Right ventricle myocardium inferior (tissue), 1 donor: Measurements from ENCODE around the gene C6orf136. TPM values are rescaled to one million over a fixed set of nuclear protein-coding genes. Genes with fewer than 3 reads are reported as not detected.
A peak's percentile ranks its signal among the peaks of the same experiment; 100 is the strongest.

Source experiments
- ATAC-seq: fragments of 200-7000 bp; cut with Tn5 transposase; one replicate; pipeline ENCODE4 v1.9.1; 2020; ENCODE audit warnings: mild to moderate bottlenecking, moderate library complexity
- DNase-seq: peaks from one replicate; pipeline ENCODE4 v3.0.0; 2021; ENCODE audit errors: missing footprints
- intact Hi-C: fragments of 100-400 bp; cut with DNase I; formaldehyde crosslinking; loops from one replicate; pipeline ENCODE4 v1.11.0; 2022
- total RNA-seq: library from RNA; stranded (reverse); fragmentation: NEBNext Ultra II Directional; extraction: Animal tissue kit (Norgen Biotek cat#: 25700); gene quantifications from one replicate; pipeline ENCODE4 v1.2.1, GENCODE V29; 2021
- donor health status: DM: no; HTN: yes; CAD: no; lungs with severe emphysema.

C6orf136 gene
- total RNA-seq, 1 donor from 2014 or later = 54.1 TPM

- no peak for ATAC-seq
- intact Hi-C loops = loop anchor here (5.0 kb wide), 2 partner anchors 42 to 127 kb away; partner anchors contain the start of genes ABCF1 and HLA-E
These were observed 32.7 kb upstream of the C6orf136 start for GRCh38 chr6:30614044-30614842.

GRCh38 chr6:30614843-30615218 is 32.1 kb upstream of the C6orf136 start:
- peak; percentile 84 for DNase-seq
- ATAC-seq = peak; percentile 84
- intact Hi-C loops = loop anchor here (5.0 kb wide), 3 partner anchors 43 to 128 kb away; partner anchors contain the start of genes ABCF1, DHX16 and HLA-E

More at GRCh38 chr6:30614044-30614842, 32.7 kb upstream of the C6orf136 start:
- DNase-seq = no peak

DNA sequence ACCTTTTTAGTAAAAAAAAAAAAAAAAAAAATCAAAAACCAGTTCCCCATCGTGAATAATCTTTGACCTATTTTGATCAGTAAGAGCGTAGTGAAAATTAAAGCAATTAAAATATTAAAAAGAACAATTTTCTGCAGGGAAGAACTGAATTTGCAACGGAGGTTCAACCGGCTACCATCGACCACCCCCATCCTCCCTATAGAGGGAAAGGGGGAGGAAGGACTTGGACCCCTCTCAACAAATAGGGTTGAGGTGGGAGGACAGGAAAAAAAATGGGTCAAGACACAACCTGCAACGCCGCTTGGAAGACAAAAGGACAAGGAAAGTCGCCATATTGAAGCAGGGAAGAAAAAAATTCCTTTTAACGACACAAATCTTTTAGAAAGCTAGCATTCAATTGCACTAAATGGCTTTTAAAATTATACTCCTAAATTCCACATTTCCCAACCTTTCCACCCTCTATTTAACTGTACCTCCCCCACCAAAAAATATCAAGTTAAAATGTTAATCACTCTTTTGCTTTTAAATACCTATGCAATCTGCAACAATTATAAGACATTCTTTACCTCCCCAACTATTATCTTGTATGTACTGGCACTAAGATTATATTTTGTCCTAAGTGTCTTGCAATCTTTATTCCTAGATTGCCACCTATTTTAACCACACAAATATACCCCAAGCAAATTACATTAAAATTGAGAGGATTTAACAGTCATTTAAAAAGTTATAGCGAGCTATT is 31.5 kb upstream of the C6orf136 start:
- intact Hi-C loops = loop anchor here (5.0 kb wide), 1 partner anchor 57 kb away; the partner anchor contains the start of gene DHX16
- peak; percentile 11 for ATAC-seq
- no peak for DNase-seq

- ATAC-seq (no peak), DNase-seq (no peak)
- intact Hi-C loops = loop anchor here (1.0 to 5.0 kb wide), 3 partner anchors 56 to 103 kb away; partner anchors contain the start of genes DHX16, GNL1 and PRR3
These were observed 30.7 kb upstream of the C6orf136 start for GRCh38 chr6:30615958-30616810.

- intact Hi-C loops = loop anchor here (1.0 to 5.0 kb wide), 3 partner anchors 55 to 102 kb away; partner anchors contain the start of genes DHX16, GNL1 and PRR3
- DNase-seq (peak; percentile 99), ATAC-seq (peak; percentile 88)
These were observed 29.9 kb upstream of the C6orf136 start, which contains the start of gene PPP1R10 for GRCh38 chr6:30616811-30617564. TSS of gene PPP1R10 (minus strand) at chr6:30617243. CDS start at chr6:30609944, 7,299 bp downstream.

GRCh38 chr6:30617565-30618269 is 29.2 kb upstream of the C6orf136 start, which contains the start of gene MRPS18B:
TSS of gene MRPS18B (plus strand) at chr6:30617840. CDS start at chr6:30617866, 26 bp downstream.
- DNase-seq (peak; percentile 99), ATAC-seq (peak; percentile 90)
- intact Hi-C loops = loop anchor here (2.0 to 5.0 kb wide), 2 partner anchors 55 to 61 kb away; partner anchors contain the start of genes DHX16, GNL1 and PRR3

GRCh38 chr6:30618270-30618797 is 28.6 kb upstream of the C6orf136 start:
- no peak for ATAC-seq
- DNase-seq = no peak
- intact Hi-C loops = loop anchor here (5.0 kb wide), 1 partner anchor 54 kb away; the partner anchor contains the start of gene DHX16

DNA sequence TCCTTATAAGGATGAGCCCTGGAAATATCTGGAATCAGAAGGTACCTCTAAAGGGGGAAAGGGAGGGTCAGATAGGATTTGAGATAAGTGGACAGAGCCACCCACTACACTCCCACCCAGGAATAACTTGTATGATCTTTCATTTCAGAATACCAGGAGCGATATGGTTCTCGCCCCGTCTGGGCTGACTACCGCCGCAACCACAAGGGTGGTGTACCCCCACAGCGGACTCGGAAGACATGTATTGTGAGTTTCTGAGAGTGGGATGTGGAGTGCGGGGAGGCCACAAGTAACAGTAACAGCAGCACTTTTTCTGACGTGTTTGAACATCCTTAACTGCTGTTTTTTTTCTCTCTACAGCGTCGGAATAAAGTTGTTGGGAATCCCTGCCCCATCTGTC is 27.4 kb upstream of the C6orf136 start:
- intact Hi-C loops = loop anchor here (5.0 kb wide), 1 partner anchor 53 kb away; the partner anchor contains the start of gene DHX16
- DNase-seq (no peak), ATAC-seq (no peak)

GRCh38 chr6:30625511-30625910 is 21.4 kb upstream of the C6orf136 start:
- ATAC-seq (no peak), DNase-seq (no peak)
- intact Hi-C loops = no loop called here

DNA sequence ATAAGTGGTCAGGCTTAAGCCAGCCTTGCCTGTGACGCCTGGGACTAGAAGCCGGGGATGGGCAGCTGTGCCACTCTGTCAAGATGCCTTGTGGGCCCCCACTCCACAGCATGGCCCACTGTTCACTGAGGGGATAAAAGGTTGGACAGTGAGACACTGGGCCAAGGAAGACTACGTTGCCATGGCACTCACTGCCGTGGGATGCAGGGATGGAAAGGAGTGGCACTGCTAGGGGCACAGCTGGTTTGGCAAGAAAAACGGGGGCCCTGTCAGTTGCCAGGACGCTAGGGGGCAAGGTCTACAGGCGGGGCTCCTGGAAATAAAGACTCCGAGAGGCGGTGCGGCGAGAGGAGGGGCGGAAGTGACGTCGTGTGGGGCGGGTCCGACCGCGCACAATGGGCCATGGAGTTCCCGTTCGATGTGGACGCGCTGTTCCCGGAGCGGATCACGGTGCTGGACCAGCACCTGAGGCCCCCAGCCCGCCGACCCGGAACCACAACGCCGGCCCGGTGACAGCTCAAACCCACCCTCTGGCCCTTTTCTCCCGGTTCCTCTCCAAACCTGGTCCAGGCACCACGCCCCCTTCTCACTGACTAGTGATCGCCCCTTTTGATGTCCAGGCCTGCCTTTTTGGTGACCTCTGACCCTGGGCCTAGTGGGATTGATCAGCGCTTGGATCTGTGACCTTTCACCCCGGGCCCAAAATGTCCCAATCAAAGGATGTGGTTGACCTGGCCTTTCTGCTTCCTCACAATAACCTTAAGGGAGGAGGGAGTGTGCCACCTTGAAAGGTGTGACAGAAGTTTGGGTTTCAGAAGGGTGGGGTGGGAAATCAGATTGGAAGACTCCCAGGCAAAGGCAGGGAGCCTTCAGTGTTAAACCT is 20.2 kb upstream of the C6orf136 start, which contains the start of gene ATAT1:
Gene ATAT1 (plus strand): TSS at position 391 of the 883 bp plus-strand sequence.
- intact Hi-C loops = no loop called here
- DNase-seq (peak; percentile 96), ATAC-seq (peak; percentile 95)

GRCh38 chr6:30635834-30636233 is 11.1 kb upstream of the C6orf136 start:
- ATAC-seq = no peak
- DNase-seq = no peak
- intact Hi-C loops = no loop called here

DNA sequence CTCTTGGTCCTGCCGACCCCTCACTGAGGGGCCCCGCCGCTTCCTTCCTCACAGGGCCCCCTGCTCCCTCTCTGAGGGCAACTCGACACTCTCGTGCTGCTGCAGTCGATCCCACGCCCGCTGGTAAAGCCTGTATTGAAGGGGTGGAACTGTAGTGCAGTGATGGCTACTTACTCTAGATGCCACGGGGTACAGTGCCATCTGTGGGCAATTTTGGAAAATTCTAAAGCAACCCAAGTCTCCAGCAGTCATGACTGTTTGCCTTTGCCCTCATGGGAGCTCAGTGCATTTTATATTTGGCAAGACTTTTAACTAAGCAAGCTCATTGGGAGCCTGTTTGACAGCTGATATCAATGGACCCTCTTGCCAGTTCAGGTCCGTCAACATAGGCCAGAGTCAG is 6.5 kb upstream of the C6orf136 start:
- ATAC-seq (no peak), DNase-seq (no peak)
- intact Hi-C loops = no loop called here

- intact Hi-C loops = no loop called here
- no peak for DNase-seq
- ATAC-seq = no peak
These were observed 5.9 kb upstream of the C6orf136 start for GRCh38 chr6:30641048-30641447.

GRCh38 chr6:30643656-30644055 is 3.3 kb upstream of the C6orf136 start:
- no peak for ATAC-seq
- DNase-seq = no peak
- intact Hi-C loops = no loop called here

GRCh38 chr6:30644769-30645168 is 2.2 kb upstream of the C6orf136 start:
- ATAC-seq = no peak
- intact Hi-C loops = no loop called here
- no peak for DNase-seq

- intact Hi-C loops = no loop called here
- ATAC-seq = no peak
- no peak for DNase-seq
These were observed 944 bp upstream of the C6orf136 start for GRCh38 chr6:30645989-30646388.
